Smooth muscle cell (in vitro differentiated cells): ENCODE measurements around the gene TASP1. TPM values are rescaled to one million over a fixed set of nuclear protein-coding genes. Genes with fewer than 3 reads are reported as not detected.

Source experiments
- DNase-seq: peaks from one replicate; lab custom pipeline; 2025; ENCODE audit not compliant: unreplicated experiment; lab: John Stamatoyannopoulos, UW
- H2AFZ ChIP-seq: fragments of 200-600 bp; sonication (generic); 2 replicates; pipeline ENCODE4 v1.6.0; 2016; ENCODE audit warnings: antibody characterized with exemption, low read depth, mild to moderate bottlenecking
- H3F3A ChIP-seq: fragments of 200-600 bp; sonication (generic); 2 replicates; pipeline ENCODE4 v1.6.0; 2017; ENCODE audit warnings: antibody characterized with exemption, low read depth
- H3K27ac ChIP-seq: fragments of 200-600 bp; sonication (generic); 2 replicates; pipeline ENCODE4 v1.5.1; 2016; ENCODE audit warnings: low read depth, mild to moderate bottlenecking
- H3K27me3 ChIP-seq: fragments of 200-600 bp; sonication (generic); 2 replicates; pipeline ENCODE4 v1.6.1; 2016; ENCODE audit warnings: low read depth, mild to moderate bottlenecking
- H3K36me3 ChIP-seq: fragments of 200-600 bp; sonication (generic); 2 replicates; pipeline ENCODE4 v1.5.1; 2016; ENCODE audit warnings: low read depth
- H3K4me1 ChIP-seq: fragments of 200-600 bp; sonication (generic); 2 replicates; pipeline ENCODE4 v1.5.1; 2016; ENCODE audit warnings: low read depth
- H3K4me2 ChIP-seq: fragments of 200-600 bp; sonication (generic); 2 replicates; pipeline ENCODE4 v1.6.0; 2016; ENCODE audit warnings: mild to moderate bottlenecking
- H3K4me3 ChIP-seq: fragments of 200-600 bp; sonication (generic); 2 replicates; pipeline ENCODE4 v1.5.1; 2016; ENCODE audit warnings: mild to moderate bottlenecking
- H3K79me2 ChIP-seq: fragments of 200-600 bp; sonication (generic); 2 replicates; pipeline ENCODE4 v1.6.0; 2016; ENCODE audit warnings: low read depth, mild to moderate bottlenecking
- H3K9ac ChIP-seq: fragments of 200-600 bp; sonication (generic); 2 replicates; pipeline ENCODE4 v1.6.0; 2016; ENCODE audit warnings: low read depth
- H3K9me3 ChIP-seq: fragments of 200-600 bp; sonication (generic); replicated peaks from 2 replicates; pipeline ENCODE4 v1.5.1; 2016; ENCODE audit warnings: low read depth
- H4K20me1 ChIP-seq: fragments of 200-600 bp; sonication (generic); 2 replicates; pipeline ENCODE4 v1.6.0; 2016; ENCODE audit warnings: low read depth
- WGBS: methylation state at CpG from one replicate; pipeline ENCODE4 v1.1.7; 2016; ENCODE audit warnings: low lambda C conversion rate; 5-methylcytosine and 5-hydroxymethylcytosine counted together
- polyA plus RNA-seq: library from polyadenylated mRNA; unstranded; fragments of >200 nt; fragmentation: Nextera tagmentation; extraction: Ambion mirVana; gene quantifications from 2 replicates; pipeline ENCODE4 v1.2.1, GENCODE V29; 2016
- total RNA-seq: library from RNA; depleted of rRNA; stranded (reverse); fragments of >200 nt; gene quantifications from 2 replicates; pipeline ENCODE4 v1.2.3, GENCODE V29; 2014
- TF ChIP-seq, protein P1 (sequence below): fragments of 200-600 bp; sonication (generic); IDR thresholded peaks from 2 replicates; pipeline ENCODE4 v1.5.1; 2017; ENCODE audit warnings: borderline replicate concordance, mild to moderate bottlenecking, antibody characterized with exemption; ENCODE audit not compliant: insufficient read depth, poor library complexity, severe bottlenecking

Gene TASP1
- total and polyA plus RNA-seq, 2 experiments from 2014 or later = 6.4 to 17.5 TPM

GRCh38 chr20:13671916-13672378 is 33.2 kb upstream of the TASP1 start:
- WGBS = 67% methylated on average over 1 of the region's 1 CpG
- DNase-seq = no peak
- no peaks in the 10 kb centered on the region for H3K36me3 ChIP-seq
- TF ChIP-seq, protein P1, sequence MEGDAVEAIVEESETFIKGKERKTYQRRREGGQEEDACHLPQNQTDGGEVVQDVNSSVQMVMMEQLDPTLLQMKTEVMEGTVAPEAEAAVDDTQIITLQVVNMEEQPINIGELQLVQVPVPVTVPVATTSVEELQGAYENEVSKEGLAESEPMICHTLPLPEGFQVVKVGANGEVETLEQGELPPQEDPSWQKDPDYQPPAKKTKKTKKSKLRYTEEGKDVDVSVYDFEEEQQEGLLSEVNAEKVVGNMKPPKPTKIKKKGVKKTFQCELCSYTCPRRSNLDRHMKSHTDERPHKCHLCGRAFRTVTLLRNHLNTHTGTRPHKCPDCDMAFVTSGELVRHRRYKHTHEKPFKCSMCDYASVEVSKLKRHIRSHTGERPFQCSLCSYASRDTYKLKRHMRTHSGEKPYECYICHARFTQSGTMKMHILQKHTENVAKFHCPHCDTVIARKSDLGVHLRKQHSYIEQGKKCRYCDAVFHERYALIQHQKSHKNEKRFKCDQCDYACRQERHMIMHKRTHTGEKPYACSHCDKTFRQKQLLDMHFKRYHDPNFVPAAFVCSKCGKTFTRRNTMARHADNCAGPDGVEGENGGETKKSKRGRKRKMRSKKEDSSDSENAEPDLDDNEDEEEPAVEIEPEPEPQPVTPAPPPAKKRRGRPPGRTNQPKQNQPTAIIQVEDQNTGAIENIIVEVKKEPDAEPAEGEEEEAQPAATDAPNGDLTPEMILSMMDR = no peak
- no peak overlapping the region for H2AFZ ChIP-seq
- no peak overlapping the region for H3K27ac ChIP-seq
- no peaks in the 10 kb centered on the region for H3F3A ChIP-seq
- no peaks in the 10 kb centered on the region for H3K9me3 ChIP-seq
- no peak overlapping the region for H3K9ac ChIP-seq
- H3K79me2 ChIP-seq = no peaks in the 10 kb centered on the region
- H3K4me1 ChIP-seq = no peaks in the 10 kb centered on the region
- no peak overlapping the region for H3K4me3 ChIP-seq
- H4K20me1 ChIP-seq = no peaks in the 10 kb centered on the region
- no peaks in the 10 kb centered on the region for H3K27me3 ChIP-seq
- no peak overlapping the region for H3K4me2 ChIP-seq

GRCh38 chr20:13671512-13671911 is 32.8 kb upstream of the TASP1 start:
- no peaks in the 10 kb centered on the region for H3K4me1 ChIP-seq
- no peak overlapping the region for H3K4me2 ChIP-seq

GRCh38 chr20:13670160-13670559 is 31.4 kb upstream of the TASP1 start:
- no peak overlapping the region for H3K9ac ChIP-seq

More at GRCh38 chr20:13671512-13671911, 32.8 kb upstream of the TASP1 start:
- Histone ChIP-seq H3F3A (no peaks in the 10 kb centered on the region), H3K9me3 (no peaks in the 10 kb centered on the region), H3K9ac (no peak overlapping the region), H3K79me2 (no peaks in the 10 kb centered on the region), H2AFZ (no peak overlapping the region), H3K27ac (no peak overlapping the region), H3K36me3 (no peaks in the 10 kb centered on the region), H3K4me3 (no peak overlapping the region), H4K20me1 (no peaks in the 10 kb centered on the region), H3K27me3 (no peaks in the 10 kb centered on the region)
- WGBS = 97% methylated on average over 2 of the region's 2 CpGs
- DNase-seq = no peak
- TF ChIP-seq, protein P1 = no peak

More at GRCh38 chr20:13670160-13670559, 31.4 kb upstream of the TASP1 start:
- TF ChIP-seq, protein P1 = no peak
- H3K4me1 ChIP-seq = no peaks in the 10 kb centered on the region
- no peak for DNase-seq
- H3F3A ChIP-seq = no peaks in the 10 kb centered on the region
- no peaks in the 10 kb centered on the region for H3K36me3 ChIP-seq
- H3K79me2 ChIP-seq = no peaks in the 10 kb centered on the region
- H3K27me3 ChIP-seq = no peaks in the 10 kb centered on the region
- H3K27ac ChIP-seq = no peak overlapping the region
- H2AFZ ChIP-seq = no peak overlapping the region
- no peak overlapping the region for H3K4me2 ChIP-seq
- H3K9me3 ChIP-seq = no peaks in the 10 kb centered on the region
- no peak overlapping the region for H3K4me3 ChIP-seq
- no peaks in the 10 kb centered on the region for H4K20me1 ChIP-seq
